ENCODE measurements around the gene TRIM34. TPM values are rescaled to one million over a fixed set of nuclear protein-coding genes. Genes with fewer than 3 reads are reported as not detected.

Gene TRIM34
- total RNA-seq, 3 donors from 2014 or later = 5.9 to 12.1 (median 10.9) TPM

DNA sequence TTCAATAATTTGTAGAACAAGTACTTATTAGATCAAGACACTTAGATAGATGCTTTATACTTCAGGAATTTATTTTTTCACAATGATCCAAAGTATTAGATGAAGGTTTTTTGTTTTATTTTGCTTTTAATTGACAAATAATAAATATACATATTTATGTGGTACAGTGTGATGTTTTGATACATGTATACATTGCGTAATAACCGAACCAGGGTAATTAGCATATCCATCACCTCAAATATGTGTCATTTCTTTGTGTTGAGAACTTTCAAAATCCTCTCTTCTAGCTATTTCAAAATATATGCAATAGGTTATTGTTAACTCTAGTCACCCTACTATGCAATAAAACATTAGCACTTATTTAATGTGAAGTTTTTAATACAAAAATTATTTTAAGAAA is 38.7 kb downstream of the TRIM34 start:
- intact Hi-C loops (cut with DNase I; ENCODE audit: low total_unique reads) = no loop called here
- no peak for DNase-seq (ENCODE audit: low spot score in 2 of 2)
- TF ChIP-seq POLR2A (IDR thresholded peaks at IDR 0.05) (no peak), POLR2AphosphoS5 (IDR thresholded peaks at IDR 0.05) (no peak)
- TF ChIP-seq, protein P1, sequence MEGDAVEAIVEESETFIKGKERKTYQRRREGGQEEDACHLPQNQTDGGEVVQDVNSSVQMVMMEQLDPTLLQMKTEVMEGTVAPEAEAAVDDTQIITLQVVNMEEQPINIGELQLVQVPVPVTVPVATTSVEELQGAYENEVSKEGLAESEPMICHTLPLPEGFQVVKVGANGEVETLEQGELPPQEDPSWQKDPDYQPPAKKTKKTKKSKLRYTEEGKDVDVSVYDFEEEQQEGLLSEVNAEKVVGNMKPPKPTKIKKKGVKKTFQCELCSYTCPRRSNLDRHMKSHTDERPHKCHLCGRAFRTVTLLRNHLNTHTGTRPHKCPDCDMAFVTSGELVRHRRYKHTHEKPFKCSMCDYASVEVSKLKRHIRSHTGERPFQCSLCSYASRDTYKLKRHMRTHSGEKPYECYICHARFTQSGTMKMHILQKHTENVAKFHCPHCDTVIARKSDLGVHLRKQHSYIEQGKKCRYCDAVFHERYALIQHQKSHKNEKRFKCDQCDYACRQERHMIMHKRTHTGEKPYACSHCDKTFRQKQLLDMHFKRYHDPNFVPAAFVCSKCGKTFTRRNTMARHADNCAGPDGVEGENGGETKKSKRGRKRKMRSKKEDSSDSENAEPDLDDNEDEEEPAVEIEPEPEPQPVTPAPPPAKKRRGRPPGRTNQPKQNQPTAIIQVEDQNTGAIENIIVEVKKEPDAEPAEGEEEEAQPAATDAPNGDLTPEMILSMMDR (IDR thresholded peaks at IDR 0.05) = no peak
- Histone ChIP-seq H3K36me3 (peaks cover 7% of the 10 kb centered on the region), H3K9me3 (no peaks in the 10 kb centered on the region), H3K4me1 (no peaks in the 10 kb centered on the region), H3K4me3 (no peak overlapping the region), H3K27ac (no peak overlapping the region), H3K27me3 (no peaks in the 10 kb centered on the region)

DNA sequence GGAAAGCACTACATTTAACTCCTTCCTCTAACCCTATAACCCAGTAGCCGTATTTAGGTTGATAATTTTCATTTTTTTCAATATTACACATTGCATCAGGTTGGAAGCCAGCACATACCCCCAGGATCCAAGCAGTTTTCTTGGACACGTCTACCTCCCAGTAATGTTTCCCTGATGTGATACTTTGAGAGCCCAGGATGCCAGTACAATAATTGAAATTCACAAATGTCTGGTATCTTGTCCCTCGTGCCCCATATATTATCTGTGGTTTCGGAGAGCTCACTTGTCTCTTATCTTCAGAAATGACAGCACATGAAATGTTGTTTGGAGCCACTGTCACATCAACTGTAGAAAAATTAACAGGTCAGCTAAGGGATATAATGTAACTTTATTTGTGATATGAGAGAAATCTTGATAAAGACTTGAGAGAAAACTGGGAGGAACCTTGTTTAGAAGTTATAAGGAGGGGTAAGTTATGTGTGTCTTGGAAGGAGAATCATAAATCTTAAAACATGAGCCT is 40.3 kb downstream of the TRIM34 start:
- intact Hi-C loops (cut with DNase I; ENCODE audit: low total_unique reads) = no loop called here
- no peaks in the 10 kb centered on the region for H3K9me3 ChIP-seq
- DNase-seq (ENCODE audit: low spot score in 2 of 2) = no peak
- H3K36me3 ChIP-seq = peaks cover 7% of the 10 kb centered on the region
- TF ChIP-seq POLR2AphosphoS5 (IDR thresholded peaks at IDR 0.05) = no peak
- TF ChIP-seq, protein P1 (IDR thresholded peaks at IDR 0.05) = no peak
- TF ChIP-seq POLR2A (IDR thresholded peaks at IDR 0.05) = no peak
- no peak overlapping the region for H3K4me3 ChIP-seq
- no peaks in the 10 kb centered on the region for H3K4me1 ChIP-seq
- H3K27me3 ChIP-seq = no peaks in the 10 kb centered on the region
- no peak overlapping the region for H3K27ac ChIP-seq

DNA sequence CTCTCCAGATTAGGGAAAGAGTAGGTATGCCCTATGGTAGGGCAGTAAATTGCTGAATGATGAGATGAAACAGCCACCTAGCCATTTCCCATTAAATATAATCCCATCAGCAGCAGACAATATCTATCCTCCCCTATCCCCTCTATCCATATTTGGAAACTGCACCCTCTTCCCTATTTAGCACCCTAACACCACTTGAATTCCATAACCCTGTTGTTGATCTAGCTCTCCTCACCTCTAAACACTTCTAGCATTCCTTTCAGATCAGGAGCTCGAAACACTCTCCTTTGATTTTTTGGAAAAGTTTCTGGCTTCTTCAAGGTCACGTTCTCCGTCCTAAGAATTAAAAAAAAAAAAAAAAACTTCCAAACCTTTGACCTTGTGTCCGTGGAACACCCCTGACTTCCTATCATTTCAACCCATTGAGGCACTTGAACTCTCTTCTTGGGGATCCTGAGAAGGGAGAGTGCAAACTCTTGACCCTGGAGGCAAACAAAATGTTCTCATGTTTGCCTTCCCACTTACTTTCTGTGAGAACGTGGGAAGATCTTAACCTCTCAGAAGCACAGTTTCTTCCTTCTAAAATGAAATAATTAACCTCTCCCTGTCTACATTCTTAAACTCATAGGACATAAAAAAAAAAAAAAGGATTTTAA is 41.1 kb downstream of the TRIM34 start:
- TF ChIP-seq POLR2A (IDR thresholded peaks at IDR 0.05) (no peak), POLR2AphosphoS5 (IDR thresholded peaks at IDR 0.05) (no peak)
- TF ChIP-seq, protein P1 (IDR thresholded peaks at IDR 0.05) = no peak
- H3K27me3 ChIP-seq = no peaks in the 10 kb centered on the region
- intact Hi-C loops (cut with DNase I; ENCODE audit: low total_unique reads) = no loop called here
- H3K4me3 ChIP-seq = no peak overlapping the region
- H3K9me3 ChIP-seq = no peaks in the 10 kb centered on the region
- no peak for DNase-seq (ENCODE audit: low spot score in 2 of 2)
- no peak overlapping the region for H3K27ac ChIP-seq
- H3K36me3 ChIP-seq = peaks cover 7% of the 10 kb centered on the region
- H3K4me1 ChIP-seq = no peaks in the 10 kb centered on the region

DNA sequence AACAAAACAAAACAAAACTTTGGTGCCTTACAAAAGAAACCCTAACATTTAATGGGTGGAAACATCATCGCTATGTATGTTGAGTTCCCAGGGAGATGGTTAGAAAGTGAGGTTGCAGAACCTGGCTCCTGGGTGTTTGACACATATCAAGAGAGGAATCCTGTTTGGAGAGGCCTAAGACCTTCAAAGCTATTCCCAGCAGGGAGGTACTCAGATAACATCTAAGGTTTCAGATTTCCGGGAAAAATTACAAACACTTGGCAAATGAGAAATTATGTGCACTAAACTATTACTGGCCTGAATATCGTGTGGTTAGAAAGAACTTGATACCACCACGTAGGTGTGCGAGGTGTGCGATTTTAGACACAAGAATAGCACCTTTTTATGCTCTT is 41.6 kb downstream of the TRIM34 start:
- Histone ChIP-seq H3K27ac (no peak overlapping the region), H3K27me3 (no peaks in the 10 kb centered on the region), H3K4me1 (no peaks in the 10 kb centered on the region), H3K36me3 (peaks cover 7% of the 10 kb centered on the region), H3K9me3 (no peaks in the 10 kb centered on the region), H3K4me3 (no peak overlapping the region)
- TF ChIP-seq POLR2AphosphoS5 (IDR thresholded peaks at IDR 0.05) = no peak
- TF ChIP-seq, protein P1 (IDR thresholded peaks at IDR 0.05) = no peak
- no peak for TF ChIP-seq POLR2A (IDR thresholded peaks at IDR 0.05)
- DNase-seq (ENCODE audit: low spot score in 2 of 2) = no peak
- intact Hi-C loops (cut with DNase I; ENCODE audit: low total_unique reads) = no loop called here

DNA sequence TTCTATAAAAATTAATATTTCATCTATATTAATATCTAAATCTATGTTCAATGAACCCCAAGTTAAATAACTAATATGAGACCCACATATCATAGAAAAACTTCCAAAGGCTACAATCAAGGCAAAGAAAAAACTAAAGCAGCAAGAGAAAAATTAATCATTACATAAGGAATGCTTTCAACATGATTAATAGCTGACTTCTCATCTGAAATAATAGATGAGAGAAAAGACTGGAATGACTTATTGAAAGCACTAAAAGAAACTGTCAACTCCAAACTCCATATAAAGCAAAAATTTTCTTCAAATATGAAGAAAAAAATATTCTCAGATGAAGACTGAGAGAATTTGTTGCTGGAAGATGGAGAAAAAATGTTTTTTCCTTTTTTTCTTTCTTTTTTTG is 47.0 kb downstream of the TRIM34 start:
- Histone ChIP-seq H3K4me3 (no peak overlapping the region), H3K9me3 (no peaks in the 10 kb centered on the region), H3K27me3 (no peaks in the 10 kb centered on the region), H3K36me3 (no peaks in the 10 kb centered on the region), H3K27ac (no peak overlapping the region), H3K4me1 (no peaks in the 10 kb centered on the region)
- intact Hi-C loops (cut with DNase I; ENCODE audit: low total_unique reads) = no loop called here
- DNase-seq (ENCODE audit: low spot score in 2 of 2) = no peak
- TF ChIP-seq, protein P1 (IDR thresholded peaks at IDR 0.05) = no peak
- TF ChIP-seq POLR2A (IDR thresholded peaks at IDR 0.05) = no peak
